Body of pancreas (tissue), 4 donors: Measurements from ENCODE around the gene GLTP. TPM values are rescaled to one million over a fixed set of nuclear protein-coding genes. Genes with fewer than 3 reads are reported as not detected.

Source experiments
- ATAC-seq: fragments of 150-250 bp; one replicate; pipeline ENCODE4 v1.9.1; 2016
- DNase-seq, 4 donors: peaks; one replicate each; pipeline ENCODE4 v3.0.0-alpha.2; 2019
- H3K27ac ChIP-seq, 4 donors: fragments of 200-600 bp; sonication (generic); 1 replicate in 3 of 4; 2 replicates in 1 of 4; pipeline versions ENCODE4 v1.5.1 to v1.6.1; 2016 to 2019; ENCODE audit warnings: mild to moderate bottlenecking in 1 of 4, mixed read lengths in 1 of 4, moderate library complexity in 1 of 4
- H3K27me3 ChIP-seq, 2 donors: fragments of 200-600 bp; sonication (generic); one replicate each; pipeline ENCODE4 v1.6.0; 2016; ENCODE audit warnings: mild to moderate bottlenecking in 1 of 2
- H3K36me3 ChIP-seq, 2 donors: fragments of 200-600 bp; sonication (generic); replicated peaks in 1 of 2; 2 replicates each; pipeline ENCODE4 v1.5.1; 2016; ENCODE audit warnings: low read depth in 2 of 2; ENCODE audit not compliant: insufficient read depth in 1 of 2
- H3K4me1 ChIP-seq: fragments of 200-600 bp; sonication (generic); one replicate; pipeline ENCODE4 v1.6.0; 2016
- H3K4me3 ChIP-seq, 2 donors: fragments of 200-600 bp; sonication (generic); 1 replicate in 1 of 2; 2 replicates in 1 of 2; pipeline ENCODE4 v1.5.1; 2016 to 2019
- H3K9me3 ChIP-seq, 3 donors: fragments of 200-600 bp; sonication (generic); 1 replicate in 2 of 3; 2 replicates in 1 of 3; pipeline ENCODE4 v1.5.1; 2016
- CTCF ChIP-seq, 7 experiments: fragments of 450-650 bp in 4 of 7; fragments of 200-600 bp in 3 of 7; sonication (generic) in 3 of 7; IDR thresholded peaks; one replicate each; pipeline ENCODE4 v1.5.1; 2016 to 2019; ENCODE audit warnings: antibody characterized with exemption in 7 of 7
- POLR2A ChIP-seq, 3 donors: fragments of 450-650 bp; IDR thresholded peaks; one replicate each; pipeline ENCODE4 v1.6.1; 2016; ENCODE audit warnings: antibody characterized with exemption in 3 of 3, mild to moderate bottlenecking in 2 of 3
- WGBS, 2 donors: methylation state at CpG; one replicate each; pipeline ENCODE4 v1.1.5; 2017; 5-methylcytosine and 5-hydroxymethylcytosine counted together
- intact Hi-C: fragments of 100-400 bp; cut with DNase I; formaldehyde crosslinking; loops from one replicate; pipeline ENCODE4 v1.15.1; 2023
- total RNA-seq, 2 donors: library from RNA; depleted of rRNA; stranded (reverse); fragments of >200 nt; gene quantifications; one replicate each; pipeline ENCODE4 v1.1.0, GENCODE V29; 2016

GLTP gene
- total RNA-seq, 2 donors from 2014 or later, result 21.1 to 27.8 TPM

GRCh38 chr12:109833307-109834189 is 46.8 kb downstream of the GLTP start, which contains the start of gene TRPV4:
Gene TRPV4 (minus strand): TSS chr12:109833398. CDS start chr12:109814796, 18,602 bp downstream.
- intact Hi-C loops, result no loop called here
- no peaks in the 10 kb centered on the region for H3K9me3 ChIP-seq
- DNase-seq (peak; percentile 26 to 57 (median 40)), ATAC-seq (peak; percentile 73)
- WGBS, 2 donors, result 22 to 69% methylated on average over 11 to 51 of the region's 67 CpGs
- peaks cover 38% of the 10 kb centered on the region for H3K4me1 ChIP-seq
- H3K27ac ChIP-seq, result peak within 1 kb of the TSS in 3 of 4 donors; percentile 18 to 60 (median 46)
- H3K36me3 ChIP-seq, result no peaks in the 10 kb centered on the region
- H3K27me3 ChIP-seq, result no peaks in the 10 kb centered on the region
- H3K4me3 ChIP-seq, result peak within 1 kb of the TSS in 1 of 2 donors; percentile 60
- TF ChIP-seq CTCF (IDR thresholded peaks at IDR 0.05) (no peak), POLR2A (IDR thresholded peaks at IDR 0.05) (peak in 2 of 3 donors; percentile 33 to 38)

GRCh38 chr12:109832541-109833306 is 47.6 kb downstream of the GLTP start:
- ATAC-seq (no peak), DNase-seq (peak in 1 of 4 donors; percentile 11)
- no peaks in the 10 kb centered on the region for H3K27me3 ChIP-seq
- H3K4me3 ChIP-seq, result peak overlapping the region in 1 of 2 donors; percentile 60
- peak overlapping the region in 3 of 4 donors; percentile 18 to 60 (median 46) for H3K27ac ChIP-seq
- WGBS, 2 donors, result 7% methylated on average over 29 of the region's 31 CpGs; no CpG with 5 or more reads in 1 of the 2 donors
- intact Hi-C loops, result no loop called here
- no peaks in the 10 kb centered on the region for H3K36me3 ChIP-seq
- H3K9me3 ChIP-seq, result no peaks in the 10 kb centered on the region
- TF ChIP-seq CTCF (IDR thresholded peaks at IDR 0.05), result no peak
- TF ChIP-seq POLR2A (IDR thresholded peaks at IDR 0.05), result no peak
- peaks cover 38% of the 10 kb centered on the region for H3K4me1 ChIP-seq

- DNase-seq, result no peak
- H3K4me1 ChIP-seq, result peaks cover 38% of the 10 kb centered on the region
- no peak overlapping the region for H3K4me3 ChIP-seq
- H3K9me3 ChIP-seq, result no peaks in the 10 kb centered on the region
- TF ChIP-seq POLR2A (IDR thresholded peaks at IDR 0.05), result no peak
- TF ChIP-seq CTCF (IDR thresholded peaks at IDR 0.05), result no peak
- 30 to 44% methylated on average over 7 to 9 of the region's 9 CpGs for WGBS, 2 donors
- intact Hi-C loops, result no loop called here
- no peaks in the 10 kb centered on the region for H3K36me3 ChIP-seq
- no peak for ATAC-seq
- H3K27me3 ChIP-seq, result no peaks in the 10 kb centered on the region
- H3K27ac ChIP-seq, result no peak overlapping the region
These were observed 48.4 kb downstream of the GLTP start for GRCh38 chr12:109831929-109832328.

GRCh38 chr12:109831365-109831764 is 49.0 kb downstream of the GLTP start:
- Histone ChIP-seq H3K4me3 (no peak overlapping the region), H3K27me3 (no peaks in the 10 kb centered on the region)

More at GRCh38 chr12:109831365-109831764, 49.0 kb downstream of the GLTP start:
- TF ChIP-seq CTCF (IDR thresholded peaks at IDR 0.05) (no peak), POLR2A (IDR thresholded peaks at IDR 0.05) (no peak)
- WGBS, 2 donors, result 70 to 74% methylated on average over 5 to 6 of the region's 6 CpGs
- Histone ChIP-seq H3K36me3 (no peaks in the 10 kb centered on the region), H3K27ac (peak overlapping the region in 3 of 4 donors; percentile 14 to 28 (median 17)), H3K4me1 (peaks cover 38% of the 10 kb centered on the region), H3K9me3 (no peaks in the 10 kb centered on the region)
- no peak for ATAC-seq
- no peak for DNase-seq
- intact Hi-C loops, result no loop called here
